ENCODE results near the gene EDC4. TPM values are rescaled to one million over a fixed set of nuclear protein-coding genes. Genes with fewer than 3 reads are reported as not detected.

Gene EDC4
- total and polyA plus RNA-seq, 7 donors, result 21.1 to 52.1 (median 33.8) TPM

GRCh38 chr16:67917140-67917851 lies 44.4 kb downstream of the EDC4 start:
- intact Hi-C loops (cut with DNase I), result no loop called here
- Histone ChIP-seq H3K27me3 (ENCODE audit: insufficient read depth in 3 of 3, low read length in 2 of 3) (no peaks in the 10 kb centered on the region), H3K9me3 (no peaks in the 10 kb centered on the region), H3K36me3 (ENCODE audit: insufficient read depth in 1 of 2, low read depth in 1 of 2) (no peaks in the 10 kb centered on the region), H3K4me3 (peak overlapping the region; percentile 15), H3K4me1 (peaks cover 72% of the 10 kb centered on the region), H3K27ac (peak overlapping the region; percentile 91)
- WGBS, 3 donors, result 15 to 27% (median 23%) methylated on average over 6 of the region's 6 CpGs
- peak; percentile 71 to 84 (median 78) for ATAC-seq
- peak in 1 of 2 donors; percentile 72 for DNase-seq
- TF ChIP-seq CTCF (IDR thresholded peaks at IDR 0.05), result no peak

- Histone ChIP-seq H3K4me1 (peaks cover 76% of the 10 kb centered on the region), H3K9me3 (no peaks in the 10 kb centered on the region), H3K27ac (peak overlapping the region; percentile 91), H3K27me3 (ENCODE audit: insufficient read depth in 3 of 3, low read length in 2 of 3) (no peaks in the 10 kb centered on the region), H3K4me3 (peak overlapping the region; percentile 0), H3K36me3 (ENCODE audit: insufficient read depth in 1 of 2, low read depth in 1 of 2) (no peaks in the 10 kb centered on the region)
- whole genome bisulfite sequencing, 3 donors, result 29 to 48% (median 30%) methylated on average over 4 of the region's 4 CpGs
- DNase-seq (no peak), ATAC-seq (peak; percentile 89 to 95 (median 93))
- intact Hi-C loops (cut with DNase I), result no loop called here
- TF ChIP-seq CTCF (IDR thresholded peaks at IDR 0.05), result no peak
These were observed 45.0 kb downstream of the EDC4 start for GRCh38 chr16:67917852-67918236.

- peak in 1 of 4 donors; percentile 33 for ATAC-seq
- intact Hi-C loops (cut with DNase I), result loop anchor here in 1 of 2 donors (10.0 kb wide), 1 partner anchor 245 kb away; no protein-coding TSS in a partner anchor
- DNase-seq, result peak in 1 of 2 donors; percentile 39
- peak overlapping the region; percentile 91 for H3K27ac ChIP-seq
- WGBS, 3 donors, result 52 to 68% (median 61%) methylated on average over 6 of the region's 6 CpGs
- H3K27me3 ChIP-seq (ENCODE audit: insufficient read depth in 3 of 3, low read length in 2 of 3), result no peaks in the 10 kb centered on the region
- no peaks in the 10 kb centered on the region for H3K9me3 ChIP-seq
- H3K4me1 ChIP-seq, result peaks cover 91% of the 10 kb centered on the region
- H3K36me3 ChIP-seq (ENCODE audit: insufficient read depth in 1 of 2, low read depth in 1 of 2), result peaks cover 0 to 8% of the 10 kb centered on the region in 2 donors
- H3K4me3 ChIP-seq, result no peak overlapping the region
- peak; percentile 6 for TF ChIP-seq CTCF (IDR thresholded peaks at IDR 0.05)
These were observed 46.9 kb downstream of the EDC4 start for GRCh38 chr16:67919622-67920221.

- Histone ChIP-seq H3K27ac (peak overlapping the region; percentile 83), H3K4me3 (no peak overlapping the region), H3K4me1 (peaks cover 90% of the 10 kb centered on the region), H3K36me3 (ENCODE audit: insufficient read depth in 1 of 2, low read depth in 1 of 2) (peaks cover 0 to 8% of the 10 kb centered on the region in 2 donors), H3K9me3 (no peaks in the 10 kb centered on the region), H3K27me3 (ENCODE audit: insufficient read depth in 3 of 3, low read length in 2 of 3) (no peaks in the 10 kb centered on the region)
- TF ChIP-seq CTCF (IDR thresholded peaks at IDR 0.05), result no peak
- intact Hi-C loops (cut with DNase I), result loop anchor here in 1 of 2 donors (10.0 kb wide), 1 partner anchor 247 kb away; no protein-coding TSS in a partner anchor
- DNase-seq, result no peak
- whole genome bisulfite sequencing, 3 donors, result 74 to 84% (median 77%) methylated on average over 5 of the region's 5 CpGs
- ATAC-seq, result no peak
These were observed 49.4 kb downstream of the EDC4 start for GRCh38 chr16:67922221-67922620.

Data from psoas muscle (tissue), 8 donors.